Measurements from ENCODE around the gene SOX1. TPM values are rescaled to one million over a fixed set of nuclear protein-coding genes. Genes with fewer than 3 reads are reported as not detected.

SOX1 gene
- total RNA-seq, 2 experiments from 2014 or later, result not detected

- TF ChIP-seq EZH2phosphoT487 (IDR thresholded peaks at IDR 0.05; ENCODE audit: borderline replicate concordance, low read depth, low read length), result no peak
- TF ChIP-seq CTCF (conservative IDR thresholded peaks at IDR 0.05; ENCODE audit: low read length), result no peak
- Histone ChIP-seq H3K4me1 (ENCODE audit: insufficient read depth, low read length, poor library complexity, severe bottlenecking) (no peaks in the 10 kb centered on the region), H4K20me1 (ENCODE audit: insufficient read depth, low read length) (no peaks in the 10 kb centered on the region), H3K4me2 (ENCODE audit: low read length) (no peak overlapping the region), H3K27ac (ENCODE audit: low read depth, low read length, poor library complexity, severe bottlenecking) (no peak overlapping the region), H3K9me2 (ENCODE audit: insufficient read depth, low read length) (no peaks in the 10 kb centered on the region), H3K4me3 (ENCODE audit: low read depth, low read length, poor library complexity, severe bottlenecking) (no peak overlapping the region), H2AFZ (ENCODE audit: low read length) (no peak overlapping the region), H3K9me3 (ENCODE audit: low read length) (no peaks in the 10 kb centered on the region), H3K79me2 (ENCODE audit: insufficient read depth, low read depth, low read length) (no peaks in the 10 kb centered on the region), H3K36me3 (ENCODE audit: insufficient read depth, low read length) (no peaks in the 10 kb centered on the region)
- BruUV-seq (replicated peaks), result no TSS peak
- intact Hi-C loops (cut with micrococcal nuclease; ENCODE audit: unreplicated experiment), result no loop called here
- POLR2A ChIA-PET, result no interaction called here
- no peak for DNase-seq (ENCODE audit: low spot score)
- CTCF ChIA-PET (ENCODE audit: unreplicated experiment), result no interaction called here
Observed at GRCh38 chr13:112065521-112065866, 1.5 kb upstream of the SOX1 start.

- BruUV-seq (replicated peaks), result no TSS peak
- Histone ChIP-seq H3K4me3 (ENCODE audit: low read depth, low read length, poor library complexity, severe bottlenecking) (no peak overlapping the region), H3K36me3 (ENCODE audit: insufficient read depth, low read length) (no peaks in the 10 kb centered on the region), H2AFZ (ENCODE audit: low read length) (no peak overlapping the region), H4K20me1 (ENCODE audit: insufficient read depth, low read length) (no peaks in the 10 kb centered on the region), H3K4me2 (ENCODE audit: low read length) (no peak overlapping the region), H3K9me3 (ENCODE audit: low read length) (no peaks in the 10 kb centered on the region), H3K4me1 (ENCODE audit: insufficient read depth, low read length, poor library complexity, severe bottlenecking) (no peaks in the 10 kb centered on the region), H3K9me2 (ENCODE audit: insufficient read depth, low read length) (no peaks in the 10 kb centered on the region), H3K79me2 (ENCODE audit: insufficient read depth, low read depth, low read length) (no peaks in the 10 kb centered on the region), H3K27ac (ENCODE audit: low read depth, low read length, poor library complexity, severe bottlenecking) (no peak overlapping the region)
- CTCF ChIA-PET (ENCODE audit: unreplicated experiment), result no interaction called here
- no peak for DNase-seq (ENCODE audit: low spot score)
- POLR2A ChIA-PET, result no interaction called here
- no peak for TF ChIP-seq EZH2phosphoT487 (IDR thresholded peaks at IDR 0.05; ENCODE audit: borderline replicate concordance, low read depth, low read length)
- TF ChIP-seq CTCF (conservative IDR thresholded peaks at IDR 0.05; ENCODE audit: low read length), result no peak
- intact Hi-C loops (cut with micrococcal nuclease; ENCODE audit: unreplicated experiment), result no loop called here
Observed at GRCh38 chr13:112065867-112066623, 904 bp upstream of the SOX1 start.

- H3K9me3 ChIP-seq (ENCODE audit: low read length), result no peaks in the 10 kb centered on the region
- no peak for DNase-seq (ENCODE audit: low spot score)
- ChIA-PET CTCF (ENCODE audit: unreplicated experiment) (no interaction called here), POLR2A (no interaction called here)
- no peaks in the 10 kb centered on the region for H3K79me2 ChIP-seq (ENCODE audit: insufficient read depth, low read depth, low read length)
- BruUV-seq (replicated peaks), result no TSS peak
- H3K4me3 ChIP-seq (ENCODE audit: low read depth, low read length, poor library complexity, severe bottlenecking), result no peak overlapping the region
- no peaks in the 10 kb centered on the region for H3K4me1 ChIP-seq (ENCODE audit: insufficient read depth, low read length, poor library complexity, severe bottlenecking)
- no peak overlapping the region for H3K27ac ChIP-seq (ENCODE audit: low read depth, low read length, poor library complexity, severe bottlenecking)
- H3K36me3 ChIP-seq (ENCODE audit: insufficient read depth, low read length), result no peaks in the 10 kb centered on the region
- no peaks in the 10 kb centered on the region for H4K20me1 ChIP-seq (ENCODE audit: insufficient read depth, low read length)
- no peak overlapping the region for H2AFZ ChIP-seq (ENCODE audit: low read length)
- no peaks in the 10 kb centered on the region for H3K9me2 ChIP-seq (ENCODE audit: insufficient read depth, low read length)
- intact Hi-C loops (cut with micrococcal nuclease; ENCODE audit: unreplicated experiment), result no loop called here
- no peak overlapping the region for H3K4me2 ChIP-seq (ENCODE audit: low read length)
- TF ChIP-seq CTCF (conservative IDR thresholded peaks at IDR 0.05; ENCODE audit: low read length) (no peak), EZH2phosphoT487 (IDR thresholded peaks at IDR 0.05; ENCODE audit: borderline replicate concordance, low read depth, low read length) (no peak)
Observed at GRCh38 chr13:112066624-112067004, 335 bp upstream of the SOX1 start.

Data from OCI-LY7 (cell line).